ENCODE measurements around the gene ZDHHC11B.
"Not testable (repeated sequence)": the region's sequence is repeated elsewhere in the genome, so short reads cannot be mapped to it uniquely, and the experiment has no call there.

ZDHHC11B gene

DNA sequence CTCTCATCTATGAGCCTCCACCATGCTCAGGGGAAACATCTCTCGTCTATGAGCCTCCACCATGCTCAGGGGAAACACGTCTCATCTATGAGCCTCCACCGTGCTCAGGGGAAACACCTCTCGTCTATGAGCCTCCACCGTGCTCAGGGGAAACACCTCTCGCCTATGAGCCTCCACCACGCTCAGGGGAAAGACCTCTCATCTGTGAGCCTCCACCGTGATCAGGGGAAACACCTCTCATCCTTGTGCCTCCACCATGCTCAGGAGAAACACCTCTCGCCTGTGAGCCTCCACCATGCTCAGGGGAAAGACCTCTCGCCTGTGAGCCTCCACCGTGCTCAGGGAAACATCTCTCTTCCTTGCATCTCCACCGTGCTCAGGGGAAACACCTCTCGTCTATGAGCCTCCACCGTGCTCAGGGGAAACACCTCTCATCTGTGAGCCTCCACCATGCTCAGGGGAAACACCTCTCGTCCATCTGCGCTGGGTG lies 30.3 kb downstream of the ZDHHC11B start:
- not testable (repeated sequence) for DNase-seq (ENCODE audit: low read depth in 1 of 2, low spot score in 1 of 2)

- DNase-seq (ENCODE audit: low read depth in 1 of 2, low spot score in 1 of 2): not testable (repeated sequence)
Observed at GRCh38 chr5:753567-754142, 30.9 kb downstream of the ZDHHC11B start.

- not testable (repeated sequence) for DNase-seq (ENCODE audit: low read depth in 1 of 2, low spot score in 1 of 2)
Observed at GRCh38 chr5:752532-753115, 31.9 kb downstream of the ZDHHC11B start.

DNA sequence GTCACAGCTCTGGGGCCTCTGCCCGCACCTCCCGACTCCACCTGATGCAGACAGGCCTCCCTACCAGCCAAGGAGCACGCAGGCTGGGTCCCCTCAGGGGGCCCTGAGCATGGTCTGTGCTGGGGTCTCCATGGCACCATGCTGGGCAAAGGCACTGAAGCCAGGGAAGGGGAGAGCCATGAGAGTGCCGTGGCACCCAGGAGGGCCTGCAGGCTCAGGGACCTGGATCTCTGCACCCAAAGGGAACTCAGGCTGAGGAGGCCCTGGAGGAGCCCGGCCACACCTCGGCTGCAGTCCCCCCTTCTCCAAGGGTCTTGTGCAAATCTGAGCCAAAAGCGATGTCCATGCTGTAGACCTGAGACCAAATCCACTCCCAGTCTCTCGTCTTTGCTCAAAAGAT lies 32.5 kb downstream of the ZDHHC11B start:
- DNase-seq (ENCODE audit: low read depth in 1 of 2, low spot score in 1 of 2): not testable (repeated sequence)

- DNase-seq (ENCODE audit: low read depth in 1 of 2, low spot score in 1 of 2): no peak
Observed at GRCh38 chr5:751496-751895, 33.0 kb downstream of the ZDHHC11B start.

GRCh38 chr5:750226-750625 lies 34.3 kb downstream of the ZDHHC11B start:
- not testable (repeated sequence) for DNase-seq (ENCODE audit: low read depth in 1 of 2, low spot score in 1 of 2)

GRCh38 chr5:749101-749670 lies 35.3 kb downstream of the ZDHHC11B start:
- no peak for DNase-seq (ENCODE audit: low read depth in 1 of 2, low spot score in 1 of 2)

GRCh38 chr5:748011-748980 lies 36.2 kb downstream of the ZDHHC11B start:
- not testable (repeated sequence) for DNase-seq (ENCODE audit: low read depth in 1 of 2, low spot score in 1 of 2)

- not testable (repeated sequence) for DNase-seq (ENCODE audit: low read depth in 1 of 2, low spot score in 1 of 2)
Observed at GRCh38 chr5:747303-747844, 37.2 kb downstream of the ZDHHC11B start.

DNA sequence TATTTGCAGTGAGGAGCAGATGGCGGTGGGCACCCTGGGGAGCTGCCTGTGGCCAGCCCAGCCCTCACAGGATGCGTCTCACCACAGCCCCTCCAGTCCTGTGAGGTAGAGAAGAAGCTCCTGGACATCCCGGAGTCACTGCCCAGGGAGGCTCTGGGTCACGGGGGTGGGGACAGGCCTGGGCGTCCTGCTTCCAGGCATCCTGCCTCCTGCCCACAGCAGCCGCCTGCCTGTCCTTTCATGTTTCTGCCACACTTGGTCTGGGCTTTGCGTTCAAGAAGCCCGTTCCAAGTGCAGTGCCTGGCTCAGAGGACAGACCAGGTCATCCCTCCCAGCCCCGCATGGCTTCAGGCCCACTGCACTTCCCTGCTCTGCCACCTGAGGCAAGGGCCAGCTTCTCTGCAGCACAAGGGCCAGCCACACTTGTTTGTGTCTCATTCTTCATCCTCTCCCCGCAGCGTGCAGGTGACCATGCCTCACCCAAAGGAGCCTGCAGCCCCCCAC lies 38.2 kb downstream of the ZDHHC11B start:
- DNase-seq (ENCODE audit: low read depth in 1 of 2, low spot score in 1 of 2): no peak

- not testable (repeated sequence) for DNase-seq (ENCODE audit: low read depth in 1 of 2, low spot score in 1 of 2)
Observed at GRCh38 chr5:745272-746142, 39.0 kb downstream of the ZDHHC11B start.

DNA sequence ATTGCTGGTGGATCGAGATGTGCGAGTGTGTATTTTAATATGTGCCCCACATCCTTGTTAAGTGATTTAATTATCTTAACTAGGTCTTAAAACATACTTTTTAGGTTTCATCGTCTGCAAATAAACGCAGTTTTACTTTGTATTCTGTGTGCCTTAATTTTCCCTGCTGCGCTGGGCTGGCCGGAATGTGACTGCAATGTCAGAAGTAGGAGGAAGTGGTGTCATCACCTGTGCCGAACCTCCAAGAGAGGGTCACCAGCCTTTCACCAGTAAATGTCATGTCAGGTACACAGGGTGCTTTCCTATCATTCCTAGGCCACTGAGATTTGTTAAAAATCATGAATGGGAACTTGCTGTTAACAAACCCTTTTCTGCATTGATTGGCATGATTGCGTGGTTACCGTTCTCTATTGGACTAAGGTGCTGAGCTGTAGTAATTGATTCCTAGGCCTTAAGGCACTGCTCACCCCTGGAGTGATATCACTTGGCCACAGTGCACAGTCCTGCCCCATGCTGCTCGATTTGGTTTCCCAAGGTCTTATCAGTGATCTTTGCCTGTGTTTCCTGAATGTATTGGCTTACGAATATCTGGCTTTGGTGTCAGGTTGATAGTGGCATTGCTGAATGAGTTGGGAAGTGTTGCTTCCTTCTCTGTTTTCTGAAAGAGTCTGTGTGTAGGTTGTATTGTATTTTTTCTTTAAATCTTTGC lies 40.7 kb downstream of the ZDHHC11B start:
- not testable (repeated sequence) for DNase-seq (ENCODE audit: low read depth in 1 of 2, low spot score in 1 of 2)

- not testable (repeated sequence) for DNase-seq (ENCODE audit: low read depth in 1 of 2, low spot score in 1 of 2)
Observed at GRCh38 chr5:742276-742675, 42.3 kb downstream of the ZDHHC11B start.

DNA sequence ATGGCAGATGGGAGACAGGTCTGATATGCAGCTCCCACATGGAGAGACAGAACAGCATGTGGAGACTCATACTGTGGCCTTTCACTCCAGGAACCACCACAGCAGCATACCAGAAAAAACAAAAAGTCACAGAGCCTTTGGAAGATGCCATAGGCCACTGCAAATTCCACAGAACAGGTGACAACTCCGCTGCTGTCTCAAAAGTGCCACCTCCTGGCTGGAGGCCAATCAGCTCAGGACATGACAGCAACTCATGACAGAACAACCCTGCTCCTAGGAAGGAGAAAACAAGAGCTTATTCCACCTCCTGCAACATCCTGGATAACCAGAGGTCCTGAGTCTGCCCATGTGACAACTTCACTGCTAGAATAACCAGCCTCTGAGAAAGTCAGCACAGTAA lies 50.4 kb downstream of the ZDHHC11B start:
- DNase-seq (ENCODE audit: low read depth in 1 of 2, low spot score in 1 of 2): not testable (repeated sequence)

DNA sequence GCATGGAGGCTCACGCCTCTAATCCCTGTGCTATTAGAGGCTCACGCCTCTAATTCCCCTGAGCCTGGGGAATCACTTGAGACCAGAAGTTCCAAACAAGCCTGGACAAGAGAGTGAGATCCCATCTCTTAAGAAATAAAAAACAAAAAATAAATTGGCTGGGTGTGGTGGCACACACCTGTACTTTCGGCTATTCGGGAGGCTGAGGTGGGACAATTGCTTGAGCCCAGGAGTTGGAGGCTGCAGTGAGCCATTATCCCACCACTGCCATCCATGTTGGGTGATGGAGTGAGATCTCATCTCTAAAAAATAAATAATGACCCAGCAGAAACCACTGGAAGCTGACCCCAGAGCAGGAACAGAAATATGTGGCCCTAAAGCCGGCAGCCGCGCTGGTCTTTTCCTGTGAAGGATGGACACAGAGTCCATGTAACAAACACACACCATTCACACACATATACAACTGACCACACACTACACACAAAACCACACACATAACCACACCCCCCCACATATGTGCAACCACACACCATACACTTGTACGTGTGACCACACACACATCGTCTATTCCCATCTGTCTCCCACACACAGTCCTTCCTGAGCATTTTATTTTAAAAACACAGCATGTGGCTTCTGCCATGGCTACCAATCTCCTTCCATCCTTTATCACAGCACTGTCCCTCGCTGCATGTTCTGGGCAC lies 51.6 kb downstream of the ZDHHC11B start:
- DNase-seq (ENCODE audit: low read depth in 1 of 2, low spot score in 1 of 2): not testable (repeated sequence)

- not testable (repeated sequence) for DNase-seq (ENCODE audit: low read depth in 1 of 2, low spot score in 1 of 2)
Observed at GRCh38 chr5:729225-729624, 55.3 kb downstream of the ZDHHC11B start.

DNA sequence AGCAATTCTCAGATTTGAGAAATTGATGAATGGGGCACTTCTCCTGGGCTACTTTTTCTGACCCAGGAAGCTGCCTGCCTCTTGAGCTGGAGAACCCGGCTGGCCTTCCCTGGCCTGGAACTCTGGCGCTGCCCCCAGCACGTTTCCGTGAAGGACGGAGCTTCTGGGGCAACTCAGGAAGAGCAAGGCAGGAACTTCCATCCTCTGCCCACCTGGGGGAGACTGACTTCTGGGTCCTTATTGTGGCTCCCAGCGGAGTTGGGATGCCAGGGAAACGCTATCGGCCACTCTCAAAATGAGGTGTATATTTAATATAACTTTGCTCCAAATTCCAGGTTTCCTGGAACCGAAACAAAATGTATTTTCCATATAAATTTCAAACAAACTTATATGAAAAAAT lies 57.4 kb downstream of the ZDHHC11B start:
- not testable (repeated sequence) for DNase-seq (ENCODE audit: low read depth in 1 of 2, low spot score in 1 of 2)

GRCh38 chr5:723865-724264 lies 60.7 kb downstream of the ZDHHC11B start:
- DNase-seq (ENCODE audit: low read depth in 1 of 2, low spot score in 1 of 2): not testable (repeated sequence)

- DNase-seq (ENCODE audit: low read depth in 1 of 2, low spot score in 1 of 2): not testable (repeated sequence)
Observed at GRCh38 chr5:723309-723708, 61.2 kb downstream of the ZDHHC11B start.

Data from stimulated activated CD4-positive, alpha-beta T cell treated with anti-CD3 and anti-CD28 coated beads, Interleukin-15, amount 100 ng/mL, for 1 hour (primary cell).